Activated CD8-positive, alpha-beta memory T cell treated with anti-CD3 and anti-CD28 coated beads, Interleukin-2, amount 50 U/mL, for 4 hours (primary cell): ENCODE results near the gene ARHGEF28.

Experiments
- DNase-seq: peaks from one replicate; pipeline ENCODE4 v3.0.0-alpha.2; 2020

Gene ARHGEF28

GRCh38 chr5:73702534-73702933, 76.5 kb downstream of the ARHGEF28 start:
- DNase-seq: no peak

GRCh38 chr5:73702951-73703350, 77.0 kb downstream of the ARHGEF28 start:
- no peak for DNase-seq

DNA sequence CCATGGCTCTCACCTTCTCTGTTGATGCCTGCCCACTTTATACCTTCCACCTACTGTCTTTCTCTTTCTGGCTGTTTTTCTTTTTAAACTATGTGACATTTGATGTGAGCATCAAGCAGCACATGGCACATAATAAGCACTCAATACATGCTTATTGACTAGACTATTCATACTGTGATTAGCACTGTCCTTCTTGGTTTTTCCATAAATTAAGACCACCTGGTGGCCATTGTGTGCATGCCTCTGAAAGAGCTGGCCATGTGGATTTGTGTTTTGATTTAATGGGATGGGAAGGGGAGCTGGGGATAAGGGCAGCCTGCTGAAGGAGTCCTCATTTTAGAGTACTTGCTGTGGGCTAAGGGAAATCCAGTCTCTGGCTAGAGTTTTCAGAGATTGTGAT, 79.4 kb downstream of the ARHGEF28 start:
- DNase-seq: no peak

GRCh38 chr5:73706963-73707362, 81.0 kb downstream of the ARHGEF28 start:
- DNase-seq: no peak

DNA sequence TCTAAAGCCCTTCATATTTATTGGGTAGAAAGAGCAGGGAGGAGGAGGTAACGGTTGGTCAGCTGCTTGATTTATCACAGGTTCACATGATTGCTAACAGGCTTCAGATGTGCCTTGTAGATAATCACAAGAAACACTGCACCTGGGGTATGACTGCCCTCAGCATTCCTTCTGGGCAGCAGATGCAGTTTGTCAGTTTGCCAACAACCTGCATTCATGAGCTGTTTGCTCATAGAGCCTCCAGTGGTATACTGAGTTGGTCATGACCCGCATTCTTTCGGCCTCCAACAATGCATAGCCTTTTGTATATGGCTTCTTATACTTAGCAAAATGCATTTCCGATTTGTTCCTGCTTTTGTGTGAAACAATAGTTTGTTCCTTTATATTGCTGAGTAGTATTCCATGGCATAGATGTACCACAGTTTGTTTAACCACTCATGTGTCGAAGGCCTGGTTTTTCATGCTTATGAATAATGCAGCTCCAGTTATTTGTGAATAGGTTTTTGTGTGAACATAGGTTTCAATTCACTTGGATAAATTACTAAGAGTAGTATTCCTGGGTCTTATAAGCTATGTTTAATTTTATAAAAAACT, 83.6 kb downstream of the ARHGEF28 start:
- DNase-seq: no peak

- DNase-seq: no peak
These were observed 90.3 kb downstream of the ARHGEF28 start for GRCh38 chr5:73716284-73716808.

DNA sequence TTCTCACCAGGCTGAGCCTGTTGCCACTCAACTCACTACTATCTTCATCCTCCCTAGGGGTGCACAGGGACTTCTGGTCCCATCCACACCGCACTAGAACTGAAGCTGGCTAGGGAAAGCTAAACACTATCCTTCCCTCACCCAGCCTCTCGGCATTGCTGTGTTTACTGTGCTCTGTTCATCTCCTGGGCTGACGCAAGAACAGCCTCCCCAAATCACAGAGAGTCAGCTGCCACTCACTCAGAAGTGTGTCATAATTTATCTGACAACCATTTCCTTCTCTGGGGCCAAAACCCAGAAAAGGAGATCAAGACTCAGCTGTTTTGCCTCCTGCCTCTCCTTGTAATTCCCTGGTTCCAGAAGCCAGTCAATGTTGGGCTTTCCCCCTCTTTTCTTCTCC, 92.8 kb downstream of the ARHGEF28 start:
- no peak for DNase-seq

DNA sequence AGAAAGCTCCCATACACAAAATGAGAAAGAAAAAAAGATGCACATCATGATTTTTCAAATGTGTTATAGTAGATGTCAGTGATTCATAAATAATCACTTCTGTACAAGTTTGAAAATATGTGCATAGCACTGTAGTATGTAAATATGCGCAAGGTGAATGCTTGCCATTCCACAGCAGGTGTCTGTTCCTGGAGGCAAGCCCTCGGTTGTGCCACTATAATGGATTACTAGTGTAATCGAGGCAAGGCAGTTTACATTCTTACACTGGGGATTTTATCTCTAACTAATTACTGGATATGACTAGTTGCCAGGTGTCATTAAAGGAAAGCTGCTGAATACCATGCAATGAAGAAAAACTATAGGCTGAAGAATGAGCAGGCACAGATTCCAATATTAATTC, 93.6 kb downstream of the ARHGEF28 start:
- DNase-seq: no peak

DNA sequence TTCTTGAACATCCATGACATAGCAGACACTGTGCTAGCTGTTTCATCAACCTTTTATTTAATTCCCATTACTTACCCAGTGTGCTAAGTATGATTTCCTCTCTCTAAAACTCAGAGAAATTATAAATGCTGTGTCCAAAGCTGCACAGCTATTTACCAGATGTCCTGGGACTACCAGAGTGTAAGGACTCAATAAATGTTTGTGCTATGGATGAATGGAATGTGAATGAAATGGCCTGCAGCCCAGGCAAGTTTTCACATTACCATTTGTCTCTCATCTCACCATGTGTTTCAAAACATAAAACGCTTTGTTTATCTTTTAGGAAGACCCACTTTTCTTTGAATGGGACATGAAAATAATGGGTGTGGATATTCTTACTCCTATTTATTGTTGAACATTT, 96.2 kb downstream of the ARHGEF28 start:
- DNase-seq: no peak

DNA sequence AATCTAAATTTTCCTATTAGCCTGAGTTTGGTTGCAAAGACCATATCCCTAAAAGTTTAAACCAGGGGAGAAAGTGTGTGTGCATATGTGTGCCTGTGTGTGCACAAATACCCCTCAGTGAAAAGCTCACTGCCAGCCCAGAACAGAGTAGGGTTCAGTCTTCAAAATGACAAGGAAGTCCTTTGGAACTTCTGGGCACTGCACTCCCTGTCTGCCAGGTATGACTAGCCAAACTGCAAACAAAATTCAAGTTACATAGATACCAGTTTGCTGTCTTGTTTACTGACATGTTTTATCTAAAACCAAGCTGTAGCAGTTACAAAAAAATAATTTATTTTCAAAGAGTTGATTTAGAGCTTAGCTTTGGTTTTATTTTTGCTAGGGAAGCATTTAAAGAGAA, 100.1 kb downstream of the ARHGEF28 start:
- no peak for DNase-seq

DNA sequence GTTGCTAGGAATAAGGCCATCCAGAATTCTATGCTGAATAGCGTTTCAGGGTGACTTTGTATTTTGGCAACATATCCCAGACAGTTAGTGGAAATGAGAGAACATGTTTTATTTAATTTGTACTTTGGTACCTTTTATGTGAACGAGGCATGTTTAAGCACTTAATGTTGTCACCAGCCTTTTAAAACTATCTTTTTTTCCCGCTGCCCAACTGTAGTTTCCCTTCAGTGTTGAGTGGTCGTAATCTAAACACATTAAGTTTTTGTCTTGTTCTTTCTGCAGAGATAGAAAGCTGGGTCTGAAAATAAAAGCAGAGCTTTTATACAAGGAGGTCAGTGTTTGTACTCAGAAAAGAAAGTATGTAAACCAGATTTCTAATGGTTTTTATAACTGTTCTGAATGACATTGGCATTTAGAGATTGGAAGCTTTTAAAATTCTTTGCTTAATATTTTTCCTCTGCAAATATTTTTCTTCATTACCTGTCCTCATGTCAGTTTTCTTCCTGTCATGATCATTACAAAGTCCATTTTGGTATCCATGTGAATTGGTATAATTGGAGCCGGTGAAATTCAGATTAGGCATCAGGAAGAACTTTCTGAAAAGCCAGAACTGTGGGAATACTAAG, 100.7 kb downstream of the ARHGEF28 start:
- DNase-seq: no peak

GRCh38 chr5:73727470-73727869, 101.5 kb downstream of the ARHGEF28 start:
- no peak for DNase-seq

DNA sequence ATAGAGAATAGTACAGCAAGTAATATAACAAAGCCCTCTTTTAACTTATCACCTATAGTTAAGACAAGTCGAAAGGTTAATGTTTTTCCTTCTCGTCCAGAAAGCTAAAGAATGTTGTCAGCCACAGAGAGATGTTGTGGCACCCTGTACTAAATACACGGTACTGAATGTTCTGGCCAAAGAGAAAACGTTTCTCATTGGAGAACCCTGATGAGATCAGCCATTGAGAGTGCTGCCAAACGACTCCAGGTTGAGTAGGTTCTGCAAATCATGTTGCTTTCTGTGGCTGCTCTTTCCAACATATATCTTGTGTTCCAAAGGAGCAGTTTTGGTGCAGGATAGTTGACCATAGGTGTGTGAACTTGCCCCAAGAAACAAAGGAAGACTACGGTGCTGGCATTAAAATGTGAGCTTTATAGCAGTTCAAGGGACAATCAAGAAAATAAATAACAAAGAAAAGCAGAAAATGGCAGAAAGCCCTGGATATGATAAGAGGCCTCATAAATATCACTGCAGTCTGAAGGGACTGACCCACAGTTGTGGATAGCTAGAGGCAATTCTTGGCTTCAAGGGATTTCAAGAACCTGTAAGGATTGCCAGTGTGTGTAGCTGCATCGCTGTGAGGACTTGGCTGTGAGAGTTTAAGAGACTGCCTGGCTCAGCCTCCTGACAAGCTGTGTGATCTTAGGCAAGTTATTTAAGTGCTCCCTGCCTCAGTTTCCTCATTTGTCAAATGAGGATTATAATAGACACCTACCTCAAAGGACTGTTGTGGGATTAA, 102.7 kb downstream of the ARHGEF28 start:
- no peak for DNase-seq

DNA sequence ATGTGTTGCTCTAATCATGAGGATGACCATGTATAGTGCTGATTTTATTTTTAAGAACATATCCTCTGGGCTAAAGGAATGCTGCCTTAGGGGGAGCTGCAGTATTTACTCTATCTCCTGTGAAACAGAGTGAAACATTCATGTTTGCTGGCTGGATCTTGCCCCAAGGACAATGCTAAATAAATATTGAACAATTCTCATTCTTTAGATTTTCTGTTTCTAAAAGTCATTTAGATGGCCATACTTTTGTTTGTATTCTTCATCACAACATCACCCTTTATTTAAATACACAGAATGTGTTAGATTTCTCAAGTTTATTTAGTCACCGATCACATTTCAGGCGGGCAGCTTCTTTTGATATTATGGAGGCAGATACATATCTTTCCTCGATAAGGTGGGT, 103.3 kb downstream of the ARHGEF28 start:
- DNase-seq: no peak

GRCh38 chr5:73732045-73732444, 106.0 kb downstream of the ARHGEF28 start:
- no peak for DNase-seq

- DNase-seq: no peak
These were observed 107.2 kb downstream of the ARHGEF28 start for GRCh38 chr5:73733219-73733618.

GRCh38 chr5:73735032-73735734, 109.2 kb downstream of the ARHGEF28 start:
- no peak for DNase-seq

DNA sequence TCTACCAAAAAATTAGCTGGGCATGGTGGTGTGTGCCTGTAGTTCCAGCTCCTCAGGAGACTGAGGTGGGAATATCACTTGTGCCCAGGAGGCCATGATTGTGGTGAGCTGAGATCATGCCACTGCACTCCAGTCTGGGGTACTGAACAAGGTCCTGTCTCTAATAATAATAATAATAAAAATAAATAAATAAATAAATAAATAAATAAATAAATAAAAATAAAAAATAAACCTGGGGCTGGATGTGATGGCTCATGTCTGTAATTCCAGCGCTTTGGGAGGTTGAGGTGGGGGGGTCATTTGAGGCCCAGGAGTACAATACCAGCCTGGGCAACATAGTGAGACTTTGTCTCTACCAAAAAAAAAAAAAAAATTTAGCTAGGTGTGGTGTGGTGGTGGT, 113.7 kb downstream of the ARHGEF28 start:
- DNase-seq: no peak

- DNase-seq: no peak
These were observed 114.3 kb downstream of the ARHGEF28 start for GRCh38 chr5:73740274-73740790.

DNA sequence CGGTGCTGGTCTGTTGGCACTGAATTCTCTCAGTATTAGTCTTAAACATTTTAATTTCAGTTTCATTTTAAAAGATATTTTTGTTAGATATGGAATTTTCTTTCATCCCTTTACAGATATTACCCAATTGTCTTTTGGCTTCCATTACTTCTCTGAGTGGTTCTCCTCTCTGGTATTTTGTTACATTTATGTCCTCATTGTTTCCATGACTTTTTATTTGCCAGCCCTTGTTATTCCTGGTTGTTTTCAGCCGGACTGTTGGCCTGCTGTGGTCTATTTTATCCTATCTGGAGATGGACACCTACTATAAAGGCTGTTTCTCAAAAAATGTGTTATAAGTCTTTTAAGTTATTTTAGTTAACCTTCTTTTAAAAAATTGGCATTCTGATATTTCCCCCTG, 117.2 kb downstream of the ARHGEF28 start:
- DNase-seq: no peak

DNA sequence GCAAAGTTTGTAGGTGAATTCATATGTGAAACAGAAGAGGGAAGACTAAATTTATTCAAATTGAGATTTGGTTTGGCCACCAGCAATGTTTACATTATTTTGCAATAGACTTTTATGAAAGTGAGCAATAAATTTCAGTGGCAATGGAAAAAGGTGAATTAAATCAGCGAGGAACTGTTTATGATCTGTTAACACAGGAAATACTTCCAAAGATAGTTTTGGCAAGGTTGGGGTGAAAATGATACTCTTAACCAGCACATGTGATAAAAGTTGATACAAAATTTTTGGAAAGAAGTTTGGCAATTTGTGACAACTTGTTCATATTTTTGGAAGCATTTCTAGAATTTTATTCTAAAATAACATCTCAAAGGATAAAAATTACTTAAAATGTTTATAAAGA, 119.8 kb downstream of the ARHGEF28 start:
- no peak for DNase-seq

- DNase-seq: no peak
These were observed 120.6 kb downstream of the ARHGEF28 start for GRCh38 chr5:73746608-73747007.

DNA sequence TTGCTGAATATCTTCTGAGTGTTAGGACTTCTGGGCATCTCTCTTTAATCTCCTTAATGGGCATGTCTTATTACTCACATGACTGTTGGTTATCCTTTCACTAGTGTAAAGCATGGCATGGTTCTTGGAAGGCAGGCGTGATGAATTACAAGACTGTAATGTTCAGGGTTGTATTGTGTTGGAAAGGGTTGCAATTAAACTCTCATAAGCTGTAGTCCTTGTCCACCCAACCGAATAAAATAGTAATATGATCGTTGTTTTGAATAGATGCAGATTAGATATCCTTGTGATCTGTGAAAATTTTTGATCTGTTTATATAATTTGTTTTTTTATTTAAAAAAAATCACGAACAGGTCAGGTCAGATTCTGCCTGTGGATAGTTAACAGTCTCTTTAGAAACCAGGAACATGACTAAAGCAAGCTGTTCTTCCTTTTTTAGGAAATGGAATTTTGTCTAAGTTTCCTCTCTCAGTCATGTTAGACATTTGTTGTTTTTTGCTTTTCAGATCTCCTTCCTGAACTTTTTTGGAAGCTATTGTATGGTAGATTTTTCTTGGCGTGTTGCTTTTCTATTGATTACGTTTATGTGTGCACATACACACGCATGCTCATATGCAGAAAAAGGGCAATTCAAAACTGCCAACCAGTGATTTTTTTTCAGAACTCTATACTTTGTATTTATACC, 121.8 kb downstream of the ARHGEF28 start:
- DNase-seq: no peak
